AML-193 (cell line): Measurements from ENCODE around the gene SHQ1.
"Not testable (repeated sequence)": the region's sequence is repeated elsewhere in the genome, so short reads cannot be mapped to it uniquely, and the experiment has no call there.

ENCODE experiments used
- DNase-seq, 2 experiments: peaks; one replicate each; lab custom pipeline; 2025; lab: John Stamatoyannopoulos, UW

Gene SHQ1

DNA sequence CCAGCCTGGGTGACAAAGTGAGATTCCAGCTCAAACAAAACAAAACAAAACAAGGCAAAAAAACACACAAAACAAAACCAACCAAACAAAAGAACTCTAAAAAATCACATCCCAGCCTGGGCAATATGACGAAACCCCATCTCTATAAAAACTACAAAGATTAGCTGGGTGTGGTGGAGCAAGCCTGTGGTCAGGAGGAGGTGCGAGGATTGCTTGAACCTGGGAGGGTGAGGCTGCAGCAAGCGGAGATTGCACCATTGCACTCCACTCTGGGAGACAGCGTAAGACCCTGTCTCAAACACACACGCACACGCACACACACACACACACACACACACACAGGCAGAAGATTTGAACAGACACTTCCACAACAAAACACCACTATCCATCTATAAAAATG, 99.6 kb downstream of the SHQ1 start:
- no peak for DNase-seq

DNA sequence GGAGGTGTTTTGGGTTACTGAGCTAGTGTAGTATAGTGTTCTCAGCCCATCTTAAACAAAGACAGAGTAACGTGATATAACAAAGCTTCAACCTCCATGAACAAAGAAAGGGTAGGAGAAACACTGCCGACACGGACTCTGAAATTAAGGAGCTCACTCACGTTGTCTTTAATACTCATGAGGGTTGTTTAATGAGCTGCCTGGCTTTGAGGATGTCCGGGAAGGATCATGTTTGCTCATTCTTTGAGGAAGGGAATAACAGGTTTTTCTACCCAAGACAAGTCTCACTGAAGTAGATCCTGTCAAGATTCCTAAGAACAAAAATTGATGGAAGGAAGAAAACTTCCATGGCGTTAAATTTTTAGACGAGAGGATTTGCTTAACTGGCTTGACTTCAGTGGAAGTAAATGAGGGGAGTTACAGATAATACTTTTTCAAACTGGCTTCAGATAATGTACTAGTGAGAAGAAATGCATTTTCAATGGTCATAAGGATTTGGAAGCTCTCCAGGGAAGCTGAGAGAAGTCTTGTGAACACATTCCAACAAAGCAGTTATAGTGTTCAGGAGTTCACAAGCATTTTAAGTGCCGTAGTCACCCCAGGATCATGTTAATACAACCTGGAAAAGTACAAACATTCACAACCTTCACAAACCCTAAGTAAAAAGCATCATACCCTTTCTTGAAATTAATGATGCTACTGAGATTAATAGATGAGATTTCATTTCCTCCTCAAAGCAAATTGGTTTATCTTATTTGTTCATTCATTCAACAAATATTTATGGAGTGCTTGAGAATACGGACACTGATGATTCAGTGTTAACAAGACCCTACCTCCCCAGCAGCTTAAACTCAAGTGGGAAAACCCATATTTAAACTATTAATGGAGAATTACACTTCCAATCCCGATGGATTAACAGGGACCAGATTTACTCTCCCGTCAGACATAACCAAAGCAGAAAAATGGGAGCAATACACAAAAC, 101.5 kb downstream of the SHQ1 start:
- DNase-seq: no peak

DNA sequence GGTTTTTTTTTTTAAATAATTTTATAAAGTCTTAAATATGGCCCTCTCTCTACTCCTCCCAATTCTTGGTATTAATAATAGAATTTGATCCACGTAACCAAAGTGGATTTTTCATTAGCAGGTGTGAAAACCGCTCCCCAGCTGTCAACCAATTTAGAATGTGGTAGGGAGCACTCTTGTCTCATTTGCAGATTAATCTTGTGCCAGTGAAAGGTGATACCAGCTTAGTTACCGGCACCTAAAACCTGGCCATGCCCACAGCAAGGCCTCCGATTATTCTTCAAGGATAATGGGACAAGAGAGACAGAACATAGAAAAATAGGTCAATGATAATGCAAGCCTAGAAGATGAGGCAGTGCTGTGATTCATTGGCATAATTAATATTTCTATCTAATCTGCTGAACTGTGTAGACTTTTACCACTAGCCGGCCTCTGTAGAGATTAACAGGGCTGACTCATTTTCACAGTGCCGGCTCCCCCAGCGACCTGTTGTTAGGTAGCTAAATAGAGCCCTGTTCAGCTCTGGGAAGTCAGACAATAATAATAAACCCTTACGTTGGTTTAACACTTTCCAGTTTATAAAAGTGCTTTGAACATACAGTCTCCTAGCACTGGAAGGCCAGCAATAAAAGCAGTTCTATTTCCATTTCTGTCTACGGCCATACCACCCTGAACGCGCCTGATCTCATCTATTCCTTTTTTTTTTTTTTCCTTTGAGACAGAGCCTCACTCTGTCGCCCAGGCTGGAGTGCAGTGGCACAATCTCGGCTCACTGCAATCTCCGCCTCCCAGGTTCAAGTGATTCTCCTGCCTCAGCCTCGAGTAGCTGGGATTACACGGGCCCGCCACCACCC, 102.9 kb downstream of the SHQ1 start:
- no peak for DNase-seq

DNA sequence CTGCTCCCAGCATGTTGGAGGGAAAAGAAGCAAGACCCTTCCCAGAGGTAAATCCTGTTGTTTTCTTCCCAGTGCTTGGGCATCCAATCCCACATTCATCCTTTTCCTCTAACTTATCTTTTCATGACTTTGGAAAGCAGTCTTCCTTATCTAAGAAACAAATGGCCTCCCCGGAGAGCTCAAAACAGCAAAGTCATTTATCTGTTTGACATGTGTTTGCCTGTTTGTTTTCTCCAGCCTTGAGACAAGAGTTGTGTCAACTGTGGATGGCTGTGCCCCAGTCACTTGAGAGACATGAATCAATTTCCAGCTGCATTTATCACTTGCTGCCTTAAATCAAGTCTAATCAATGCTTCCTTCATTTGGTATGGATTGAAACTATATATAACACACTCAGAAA, 103.9 kb downstream of the SHQ1 start:
- no peak for DNase-seq

DNA sequence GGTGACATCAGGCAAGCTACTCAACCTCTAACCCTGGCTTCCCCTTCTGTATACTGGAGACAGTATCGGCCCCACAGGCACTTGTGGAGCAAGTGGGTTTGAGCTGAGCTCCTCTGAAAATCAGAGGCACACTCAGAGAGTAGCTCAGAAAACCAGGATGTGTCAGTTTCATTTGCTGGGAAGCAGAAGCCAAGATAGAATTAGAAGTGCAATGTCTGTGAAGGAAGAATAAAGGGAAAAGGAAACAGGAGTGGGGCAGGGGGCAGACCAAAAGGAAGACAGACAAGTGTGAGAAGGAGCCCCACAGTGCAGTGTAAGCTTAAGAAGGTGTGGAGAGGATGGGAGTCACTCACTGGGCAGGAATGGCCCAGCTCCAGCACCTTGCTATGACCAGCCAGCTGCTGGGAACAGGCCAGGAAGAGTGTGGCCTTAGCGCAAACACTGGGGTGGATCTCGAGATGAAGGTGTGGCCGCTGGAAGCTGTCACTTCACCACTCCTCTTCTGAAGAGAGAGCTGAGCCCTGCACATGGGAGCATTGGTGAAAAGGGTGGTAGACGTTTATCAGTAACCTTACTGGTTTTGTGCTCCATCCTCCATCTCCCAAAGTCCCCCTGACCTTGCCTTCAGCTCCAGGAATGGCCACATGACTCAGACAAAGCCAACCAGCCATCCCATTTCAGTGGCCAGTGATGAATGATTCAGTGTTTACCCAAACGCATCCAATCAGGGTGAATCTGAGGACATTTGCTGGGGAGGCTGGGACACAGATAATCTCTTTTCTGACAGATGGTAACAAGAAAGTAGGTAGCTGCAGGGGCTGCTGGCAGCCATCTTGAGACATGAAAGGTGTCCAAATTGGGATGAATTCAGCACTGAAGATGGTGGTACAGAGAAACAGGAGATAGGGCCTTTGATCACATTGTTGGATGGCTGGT, 108.4 kb downstream of the SHQ1 start:
- DNase-seq: no peak

DNA sequence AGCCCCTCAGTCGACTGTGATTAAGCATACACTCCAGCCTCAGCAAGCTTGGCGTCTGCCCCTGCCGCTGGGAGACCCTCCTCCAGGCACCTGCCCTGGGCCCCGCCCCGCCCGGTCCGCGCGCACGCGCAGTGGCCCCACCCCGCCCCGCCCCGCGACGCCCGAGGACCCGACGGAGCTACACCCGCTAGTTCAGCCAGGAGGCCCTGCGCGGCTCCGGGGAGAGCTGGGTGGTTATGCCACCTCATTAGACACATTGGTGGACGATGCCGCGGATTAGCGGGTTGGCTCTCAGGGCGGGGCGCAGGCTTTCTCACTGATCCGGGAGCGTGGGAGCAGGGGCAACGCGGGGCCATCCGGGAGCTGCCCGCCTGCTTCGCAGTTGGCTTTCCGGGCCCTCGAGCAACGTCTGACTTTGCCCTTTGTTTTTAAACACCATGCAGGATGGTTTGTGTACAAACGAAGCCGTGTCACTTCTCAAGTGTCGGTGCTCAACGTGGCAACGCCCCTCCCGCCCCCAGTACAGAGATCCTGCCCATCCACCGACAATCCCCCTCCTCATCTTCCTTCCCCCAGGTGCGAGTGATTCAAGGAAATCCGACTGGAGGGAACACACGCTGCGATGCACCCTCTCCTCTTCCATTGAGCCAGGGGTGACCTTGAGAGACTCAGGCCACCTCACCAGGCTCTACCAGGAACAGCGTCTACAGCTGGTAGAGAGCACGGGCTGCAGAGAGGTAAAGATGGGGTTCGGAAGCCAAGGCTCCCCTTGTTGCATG, 109.3 kb downstream of the SHQ1 start:
- DNase-seq: no peak

DNA sequence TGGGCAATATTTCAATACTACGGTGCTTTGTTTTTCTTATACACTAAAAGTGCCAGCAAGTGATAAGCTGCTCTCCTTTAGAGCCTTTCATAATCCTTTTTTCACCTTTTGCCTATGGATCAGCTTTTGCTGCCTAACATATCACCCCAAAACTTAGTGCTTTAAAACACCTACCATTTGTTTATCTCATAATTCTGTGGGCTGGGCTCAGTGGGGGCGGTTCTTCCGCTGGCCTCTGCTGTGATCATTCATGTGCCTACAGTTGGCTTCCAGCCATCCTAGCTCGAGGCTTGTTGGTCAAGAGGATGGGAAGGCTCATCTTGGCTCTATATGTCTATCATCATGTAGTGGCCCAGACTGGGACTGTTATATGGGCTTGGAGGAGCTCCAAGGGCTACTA, 113.2 kb downstream of the SHQ1 start:
- DNase-seq: not testable (repeated sequence)

DNA sequence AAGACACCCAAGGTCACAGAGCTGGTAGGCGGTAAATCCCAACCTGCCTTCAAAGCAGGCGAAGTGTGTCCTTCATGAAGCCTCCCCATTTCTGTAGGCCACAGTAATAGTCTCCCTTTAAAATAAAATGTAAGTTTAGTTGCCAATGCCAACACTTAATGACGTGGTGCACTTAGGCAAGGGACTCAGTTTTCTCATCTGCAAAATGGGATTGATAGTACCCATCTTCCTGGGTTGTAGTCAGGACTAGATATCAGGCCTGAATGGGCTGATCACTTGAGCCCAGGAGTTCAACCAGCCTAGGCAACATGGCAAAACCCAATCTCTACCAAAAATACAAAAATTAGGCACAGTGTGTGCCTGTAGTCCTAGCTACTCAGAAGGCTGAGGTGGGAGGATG, 114.6 kb downstream of the SHQ1 start:
- DNase-seq: no peak

DNA sequence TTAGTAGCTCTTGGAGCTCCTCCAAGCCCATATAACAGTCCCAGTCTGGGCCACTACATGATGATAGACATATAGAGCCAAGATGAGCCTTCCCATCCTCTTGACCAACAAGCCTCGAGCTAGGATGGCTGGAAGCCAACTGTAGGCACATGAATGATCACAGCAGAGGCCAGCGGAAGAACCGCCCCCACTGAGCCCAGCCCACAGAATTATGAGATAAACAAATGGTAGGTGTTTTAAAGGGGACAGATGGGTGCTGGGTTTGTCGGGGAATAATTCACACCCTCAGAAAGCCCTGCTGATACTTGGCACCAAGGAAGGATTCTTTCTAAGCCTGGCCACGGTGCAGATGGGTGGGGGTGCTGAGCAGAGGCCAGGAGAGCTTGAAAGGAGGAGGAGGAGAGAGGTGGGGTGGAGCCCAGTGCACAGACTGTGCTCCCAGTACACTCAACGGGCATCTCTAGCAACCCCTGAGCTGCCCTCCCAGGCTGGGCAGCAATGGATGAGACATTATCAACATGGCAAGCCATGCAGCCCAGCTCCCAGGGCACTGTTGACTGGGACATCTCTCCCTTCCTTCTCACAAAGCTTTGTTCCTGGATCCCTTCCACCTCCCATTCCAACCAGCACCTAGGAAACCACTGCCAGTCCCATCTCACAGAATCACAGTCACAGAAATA, 115.4 kb downstream of the SHQ1 start:
- DNase-seq: not testable (repeated sequence)

DNA sequence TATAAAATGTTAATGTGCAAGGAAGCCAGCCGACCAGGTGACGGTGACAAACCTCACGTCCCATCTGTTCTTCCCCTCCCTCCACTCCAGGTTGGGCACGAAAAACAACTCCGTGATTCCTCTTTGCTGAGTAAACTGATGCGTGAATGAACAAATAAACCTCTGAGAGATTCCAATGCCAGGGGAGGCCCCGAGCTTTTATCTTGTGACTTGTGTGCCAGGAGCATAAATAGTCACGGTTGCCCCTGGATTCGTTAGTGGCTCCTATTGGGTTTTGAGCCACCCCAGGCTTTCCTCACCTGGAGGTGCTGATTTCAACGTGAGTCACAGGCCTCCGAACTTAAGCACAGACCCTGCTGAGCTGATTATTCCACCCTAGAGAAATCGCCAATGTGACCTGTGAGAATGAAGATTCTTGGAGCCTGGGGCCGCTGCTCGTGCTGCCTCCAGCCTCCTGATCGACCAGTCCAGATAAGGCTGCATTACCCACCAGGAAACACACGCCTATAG, 119.2 kb downstream of the SHQ1 start:
- DNase-seq: no peak

DNA sequence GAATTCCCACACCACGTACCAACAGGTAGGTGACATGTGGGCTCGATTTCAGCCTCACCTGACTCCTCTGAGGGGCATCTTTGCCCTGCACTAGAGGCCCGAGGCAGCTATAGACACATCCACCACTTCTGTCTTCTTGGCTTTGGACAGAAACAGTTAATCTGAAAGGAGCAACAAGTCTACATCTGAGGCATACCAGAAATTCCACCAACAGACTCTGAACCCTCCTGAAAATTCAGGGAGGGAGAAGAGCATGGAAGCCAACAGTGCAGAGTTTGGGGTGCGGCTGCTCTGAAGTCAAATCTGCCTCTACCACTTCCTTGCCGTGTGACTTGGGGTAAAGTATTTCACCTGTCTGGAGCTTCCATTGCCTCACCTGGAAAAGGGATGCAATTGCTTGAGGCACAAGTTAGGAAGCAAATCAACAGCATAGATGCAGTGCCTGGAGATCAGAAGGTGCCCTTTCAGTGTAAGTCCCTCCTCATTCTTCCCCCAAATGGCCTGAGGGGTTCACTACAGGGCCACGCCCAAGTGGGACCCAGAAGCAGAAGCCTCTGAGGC, 119.8 kb downstream of the SHQ1 start:
- DNase-seq: no peak

DNA sequence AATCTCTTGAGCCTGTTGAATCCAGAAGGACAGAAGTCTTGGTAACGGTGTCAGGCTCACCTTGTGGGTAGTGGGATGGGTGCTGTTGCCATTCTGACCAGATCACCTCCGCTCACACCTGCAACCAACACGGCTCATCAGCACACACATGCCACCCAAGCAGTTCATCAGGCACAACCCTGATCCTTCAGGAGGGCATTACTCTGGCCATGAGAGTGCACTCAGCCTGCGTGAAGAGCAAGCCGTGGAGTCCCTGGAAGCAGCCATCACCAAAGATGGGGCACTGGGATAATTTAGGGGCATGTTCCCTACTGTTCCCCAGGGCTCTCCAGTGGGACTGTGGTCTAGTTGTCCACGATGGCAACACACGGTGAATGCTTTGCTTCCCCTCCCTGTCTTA, 120.5 kb downstream of the SHQ1 start:
- DNase-seq: no peak

DNA sequence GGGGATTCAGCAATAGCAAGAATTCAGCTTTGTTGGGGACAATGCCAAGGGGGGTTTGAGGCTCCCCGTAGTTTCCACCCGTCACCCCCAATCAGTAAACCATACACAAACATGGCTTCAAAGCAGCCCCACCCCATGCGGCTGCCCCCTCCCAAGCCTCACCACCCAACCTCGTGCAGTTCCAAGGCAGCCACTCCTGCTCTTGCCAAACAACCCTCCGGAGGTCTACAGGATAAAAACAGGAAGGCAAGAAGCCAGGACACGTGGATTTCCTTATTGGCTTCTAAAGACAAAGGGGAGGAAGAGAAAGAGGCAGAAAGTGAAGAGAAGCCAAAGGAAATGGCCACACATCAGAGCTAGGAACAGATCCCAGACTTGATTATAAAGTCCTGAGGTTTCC, 121.1 kb downstream of the SHQ1 start:
- DNase-seq: no peak

DNA sequence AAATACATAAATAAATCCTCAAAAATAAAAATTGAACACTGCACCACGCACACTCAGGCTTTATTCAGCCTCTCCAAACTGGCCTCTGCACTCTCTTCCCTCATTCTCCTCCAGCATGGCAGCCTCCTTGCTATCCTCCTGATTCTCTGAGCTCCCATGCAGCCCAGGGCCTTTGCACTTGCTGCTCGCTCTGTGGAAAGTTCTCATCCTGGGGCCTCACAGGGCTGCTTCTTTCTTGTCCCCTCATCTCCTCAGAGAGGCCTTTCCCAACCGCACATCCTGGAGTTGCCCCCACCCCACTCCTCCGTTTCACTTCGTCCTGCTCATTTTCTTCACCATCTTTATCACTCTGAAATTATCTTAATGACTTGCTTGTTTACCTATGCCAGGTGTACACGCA, 123.0 kb downstream of the SHQ1 start:
- DNase-seq: no peak

DNA sequence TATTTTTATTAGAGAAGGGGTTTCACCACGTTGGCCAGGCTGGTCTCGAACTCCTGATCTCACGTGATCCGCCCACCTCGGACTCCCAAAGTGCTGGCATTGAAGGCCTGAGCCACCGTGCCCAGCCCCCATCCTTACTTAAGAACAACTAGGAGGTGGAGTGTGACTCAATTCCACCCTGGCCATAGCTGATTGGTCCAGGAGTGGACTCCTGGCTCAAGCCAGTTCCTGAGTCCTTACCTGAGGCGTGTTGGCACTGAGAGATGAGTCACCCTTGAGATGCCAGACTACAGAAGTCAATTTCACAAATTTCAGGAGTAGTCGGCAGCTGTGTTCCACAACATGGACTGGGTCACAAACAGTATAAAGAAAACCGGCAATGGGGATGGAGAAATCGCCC, 124.2 kb downstream of the SHQ1 start:
- DNase-seq: no peak

DNA sequence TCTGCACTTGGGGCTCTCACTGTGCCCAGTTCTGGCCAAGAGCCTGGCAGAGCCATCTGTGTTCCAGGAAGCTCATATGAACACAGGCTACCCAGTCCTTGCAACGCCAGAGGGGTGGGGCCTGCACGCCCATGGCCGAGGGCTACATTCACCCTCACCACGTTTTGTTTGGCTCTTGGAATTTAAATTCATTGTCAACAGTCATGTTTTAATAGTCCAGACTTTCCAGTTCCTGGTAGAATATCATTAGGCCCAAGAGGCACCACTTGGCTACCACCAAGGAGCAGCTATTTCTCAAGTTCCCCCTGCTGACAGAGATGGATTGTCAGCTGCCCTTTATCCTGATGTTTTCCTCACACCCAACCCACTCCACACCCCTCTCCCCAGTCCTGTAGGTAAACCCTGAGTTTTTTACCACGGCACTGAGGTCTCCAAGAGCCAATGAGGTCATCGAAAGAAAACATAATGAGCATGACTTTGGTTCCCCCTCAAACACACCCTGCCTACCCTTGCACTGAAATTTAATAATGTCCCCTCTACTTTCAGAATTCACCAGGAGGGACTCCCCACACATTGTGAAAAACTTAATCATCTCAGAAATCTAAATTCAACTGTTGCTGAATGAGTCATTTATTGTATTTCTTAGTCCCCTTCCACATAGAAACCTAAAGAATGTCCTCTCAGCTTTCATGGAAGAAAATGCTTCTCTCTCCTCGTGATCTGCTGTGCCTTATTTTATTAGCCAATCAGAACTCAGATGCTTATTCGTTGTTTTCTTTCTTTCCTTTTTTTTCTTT, 125.1 kb downstream of the SHQ1 start:
- no peak for DNase-seq

DNA sequence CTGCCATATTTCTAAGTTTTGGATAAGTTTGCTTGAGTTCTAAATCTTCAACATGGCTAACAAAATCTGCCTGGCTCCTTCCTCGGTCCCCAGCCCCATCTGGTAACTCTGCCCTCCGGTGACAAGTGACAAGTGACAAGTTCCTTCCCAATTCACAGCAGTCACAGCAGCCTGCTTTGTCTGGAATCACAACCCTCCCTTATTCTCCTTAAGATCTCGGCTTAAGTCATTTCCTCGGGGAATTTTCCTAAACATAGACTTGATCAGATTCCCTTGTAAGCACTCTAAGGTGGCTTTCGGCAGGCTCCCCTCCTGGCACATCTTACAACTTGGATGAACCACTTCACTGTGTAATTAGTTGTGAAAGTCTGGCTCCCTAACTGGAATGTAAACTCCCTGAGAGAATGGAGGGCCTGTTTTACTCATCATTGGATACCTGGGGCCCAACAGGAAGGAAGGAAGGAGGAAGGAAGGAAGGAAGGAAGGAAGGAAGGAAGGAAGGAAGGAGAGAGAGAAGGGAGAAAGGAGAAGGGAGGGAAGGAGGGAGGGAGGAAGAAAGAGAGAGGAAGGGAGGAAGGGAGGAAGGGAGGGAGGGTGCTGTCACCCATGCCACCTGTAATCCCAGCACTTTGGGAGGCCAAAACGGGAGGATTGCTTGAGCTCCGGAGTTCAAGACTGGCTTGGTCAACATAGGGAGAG, 126.4 kb downstream of the SHQ1 start:
- DNase-seq: no peak

DNA sequence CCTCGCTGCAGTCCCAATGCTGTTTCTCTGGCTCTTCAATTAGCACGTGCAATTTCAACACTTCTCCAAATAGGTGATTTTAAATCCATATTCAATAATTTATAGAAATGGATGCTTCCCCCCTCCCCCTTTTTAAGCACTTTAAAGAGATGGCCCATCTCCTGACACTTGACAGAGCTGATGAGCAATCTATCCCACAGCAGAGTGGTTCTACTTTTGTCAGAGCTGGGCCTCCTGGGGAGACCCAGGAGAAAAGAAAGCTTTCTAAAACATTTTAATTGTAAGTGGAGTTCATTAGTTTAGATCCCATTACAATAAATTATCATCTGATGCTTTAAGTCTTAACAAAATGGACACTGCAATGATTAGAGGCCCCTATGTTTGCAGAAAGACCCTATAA, 127.7 kb downstream of the SHQ1 start:
- no peak for DNase-seq

DNA sequence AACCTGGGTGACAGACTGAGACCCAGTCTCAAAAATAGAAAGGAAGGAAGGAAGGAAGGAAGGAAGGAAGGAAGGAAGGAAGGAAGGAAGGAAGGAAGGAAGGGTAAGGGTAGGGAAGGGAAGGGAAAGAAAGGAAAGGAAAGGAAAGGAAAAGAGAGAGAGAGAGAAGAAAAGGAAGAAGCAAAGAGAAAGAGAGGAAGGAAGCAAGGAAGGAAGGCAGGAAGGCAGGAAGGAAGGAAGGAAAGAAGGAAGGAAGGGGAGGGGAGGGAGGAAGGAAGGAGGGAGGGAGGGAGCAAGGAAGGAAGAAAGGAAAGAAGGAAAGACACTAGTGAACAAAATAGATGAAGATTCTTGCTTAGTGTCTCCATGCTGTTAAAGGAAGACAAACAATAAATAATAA, 129.1 kb downstream of the SHQ1 start:
- DNase-seq: no peak
